Measurements from ENCODE around the gene PRR23A. TPM values are rescaled to one million over a fixed set of nuclear protein-coding genes. Genes with fewer than 3 reads are reported as not detected.

Gene PRR23A
- total RNA-seq, 1 experiment from 2014 or later: not detected

GRCh38 chr3:138974462-138974861 lies 31.6 kb downstream of the PRR23A start:
- CTCF ChIA-PET: interaction anchor here (1.4 to 1.7 kb wide), 2 partner anchors 13 to 51 kb away, joined by 4 to 6 read pairs; no protein-coding TSS in a partner anchor
- TF ChIP-seq TEAD1 (CRISPR knock-in tag; IDR thresholded peaks at IDR 0.05) (no peak), ZNF512 (CRISPR knock-in tag; IDR thresholded peaks at IDR 0.05; ENCODE audit: borderline replicate concordance) (no peak), ZBTB21 (CRISPR knock-in tag; IDR thresholded peaks at IDR 0.05; ENCODE audit: borderline replicate concordance) (no peak), E2F1 (CRISPR knock-in tag; IDR thresholded peaks at IDR 0.05) (no peak)
- POLR2A ChIA-PET: no interaction called here

GRCh38 chr3:138972941-138973340 lies 33.1 kb downstream of the PRR23A start:
- POLR2A ChIA-PET: interaction anchor here (0.6 kb wide), 1 partner anchor 20 kb away, joined by 3 read pairs; no protein-coding TSS in a partner anchor
- ATAC-seq (no peak), DNase-seq (ENCODE audit: low spot score) (no peak)
- CTCF ChIA-PET: interaction anchor here (0.5 to 3.3 kb wide), 5 partner anchors 12 to 306 kb away, joined by 3 to 15 read pairs (median 4); no protein-coding TSS in a partner anchor
- TF ChIP-seq TEAD4 (CRISPR knock-in tag; IDR thresholded peaks at IDR 0.05) (no peak), EMX1 (CRISPR knock-in tag; IDR thresholded peaks at IDR 0.05) (no peak), USF2 (CRISPR knock-in tag; IDR thresholded peaks at IDR 0.05) (no peak), ZNF671 (CRISPR knock-in tag; IDR thresholded peaks at IDR 0.05) (no peak), AFF4 (CRISPR knock-in tag; IDR thresholded peaks at IDR 0.05; ENCODE audit: borderline replicate concordance) (no peak), PREB (CRISPR knock-in tag; IDR thresholded peaks at IDR 0.05; ENCODE audit: borderline replicate concordance) (no peak), ZMAT4 (CRISPR knock-in tag; IDR thresholded peaks at IDR 0.05) (no peak), ZNF425 (CRISPR knock-in tag; conservative IDR thresholded peaks at IDR 0.05) (no peak), AR (CRISPR knock-in tag; IDR thresholded peaks at IDR 0.05) (no peak), CDX4 (CRISPR knock-in tag; IDR thresholded peaks at IDR 0.05; ENCODE audit: borderline replicate concordance) (no peak), ZNF281 (CRISPR knock-in tag; IDR thresholded peaks at IDR 0.05) (no peak)
- no peak overlapping the region for H3K27ac Mint-ChIP-seq
- 0 out of 2 replicates have a peak, but pooled peaks cover 8% of the 10 kb centered on the region for H3K27me3 Mint-ChIP-seq (ENCODE audit: low read depth)
- H3K9me3 Mint-ChIP-seq: no peaks in the 10 kb centered on the region
- H3K4me1 Mint-ChIP-seq: no peaks in the 10 kb centered on the region
- no peak overlapping the region for H3K4me3 Mint-ChIP-seq
- no peaks in the 10 kb centered on the region for H3K36me3 Mint-ChIP-seq

More at GRCh38 chr3:138974462-138974861, 31.6 kb downstream of the PRR23A start:
- no peak for DNase-seq (ENCODE audit: low spot score)
- H3K27me3 Mint-ChIP-seq (ENCODE audit: low read depth): 0 out of 2 replicates have a peak, but pooled peaks cover 6% of the 10 kb centered on the region
- ATAC-seq: no peak
- H3K4me1 Mint-ChIP-seq: no peaks in the 10 kb centered on the region
- H3K36me3 Mint-ChIP-seq: no peaks in the 10 kb centered on the region
- no peaks in the 10 kb centered on the region for H3K9me3 Mint-ChIP-seq
- H3K27ac Mint-ChIP-seq: no peak overlapping the region
- H3K4me3 Mint-ChIP-seq: no peak overlapping the region
